ENCODE data around the gene POLR3B. TPM values are rescaled to one million over a fixed set of nuclear protein-coding genes. Genes with fewer than 3 reads are reported as not detected.

Gene POLR3B
- total RNA-seq, 1 donor from 2014 or later: 8.1 TPM

DNA sequence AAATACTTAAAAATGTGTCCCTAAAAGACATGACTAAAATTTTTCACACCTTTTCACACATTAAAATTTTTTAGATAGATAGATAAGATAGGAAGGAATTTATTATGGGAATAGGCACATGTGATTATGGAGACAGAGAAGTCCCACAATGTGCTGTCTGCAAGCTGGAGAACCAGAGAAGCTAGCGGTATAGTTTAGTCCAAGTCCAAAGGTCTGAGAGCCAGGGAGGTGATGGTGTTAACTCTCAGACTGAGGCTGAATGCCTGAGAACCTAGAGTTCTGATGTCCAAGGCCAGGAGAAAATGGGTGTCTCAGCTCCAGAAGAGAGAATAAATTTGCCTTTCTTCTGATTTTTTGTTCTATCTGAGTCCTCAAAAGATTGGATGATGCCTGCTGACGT is 65.7 kb downstream of the POLR3B start:
- no peak overlapping the region for H3K27ac Mint-ChIP-seq (ENCODE audit: unreplicated experiment)
- peaks cover 6% of the 10 kb centered on the region for H3K36me3 Mint-ChIP-seq (ENCODE audit: unreplicated experiment)
- H3K4me3 Mint-ChIP-seq (ENCODE audit: unreplicated experiment): no peak overlapping the region
- no peak for DNase-seq (ENCODE audit: extremely low spot score, unreplicated experiment)
- H3K27me3 Mint-ChIP-seq (ENCODE audit: unreplicated experiment): no peaks in the 10 kb centered on the region
- H3K9me3 Mint-ChIP-seq (ENCODE audit: unreplicated experiment): no peaks in the 10 kb centered on the region
- TF ChIP-seq, protein P1, sequence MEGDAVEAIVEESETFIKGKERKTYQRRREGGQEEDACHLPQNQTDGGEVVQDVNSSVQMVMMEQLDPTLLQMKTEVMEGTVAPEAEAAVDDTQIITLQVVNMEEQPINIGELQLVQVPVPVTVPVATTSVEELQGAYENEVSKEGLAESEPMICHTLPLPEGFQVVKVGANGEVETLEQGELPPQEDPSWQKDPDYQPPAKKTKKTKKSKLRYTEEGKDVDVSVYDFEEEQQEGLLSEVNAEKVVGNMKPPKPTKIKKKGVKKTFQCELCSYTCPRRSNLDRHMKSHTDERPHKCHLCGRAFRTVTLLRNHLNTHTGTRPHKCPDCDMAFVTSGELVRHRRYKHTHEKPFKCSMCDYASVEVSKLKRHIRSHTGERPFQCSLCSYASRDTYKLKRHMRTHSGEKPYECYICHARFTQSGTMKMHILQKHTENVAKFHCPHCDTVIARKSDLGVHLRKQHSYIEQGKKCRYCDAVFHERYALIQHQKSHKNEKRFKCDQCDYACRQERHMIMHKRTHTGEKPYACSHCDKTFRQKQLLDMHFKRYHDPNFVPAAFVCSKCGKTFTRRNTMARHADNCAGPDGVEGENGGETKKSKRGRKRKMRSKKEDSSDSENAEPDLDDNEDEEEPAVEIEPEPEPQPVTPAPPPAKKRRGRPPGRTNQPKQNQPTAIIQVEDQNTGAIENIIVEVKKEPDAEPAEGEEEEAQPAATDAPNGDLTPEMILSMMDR (IDR thresholded peaks at IDR 0.05): no peak
- H3K4me1 Mint-ChIP-seq (ENCODE audit: unreplicated experiment): peaks cover 8% of the 10 kb centered on the region

DNA sequence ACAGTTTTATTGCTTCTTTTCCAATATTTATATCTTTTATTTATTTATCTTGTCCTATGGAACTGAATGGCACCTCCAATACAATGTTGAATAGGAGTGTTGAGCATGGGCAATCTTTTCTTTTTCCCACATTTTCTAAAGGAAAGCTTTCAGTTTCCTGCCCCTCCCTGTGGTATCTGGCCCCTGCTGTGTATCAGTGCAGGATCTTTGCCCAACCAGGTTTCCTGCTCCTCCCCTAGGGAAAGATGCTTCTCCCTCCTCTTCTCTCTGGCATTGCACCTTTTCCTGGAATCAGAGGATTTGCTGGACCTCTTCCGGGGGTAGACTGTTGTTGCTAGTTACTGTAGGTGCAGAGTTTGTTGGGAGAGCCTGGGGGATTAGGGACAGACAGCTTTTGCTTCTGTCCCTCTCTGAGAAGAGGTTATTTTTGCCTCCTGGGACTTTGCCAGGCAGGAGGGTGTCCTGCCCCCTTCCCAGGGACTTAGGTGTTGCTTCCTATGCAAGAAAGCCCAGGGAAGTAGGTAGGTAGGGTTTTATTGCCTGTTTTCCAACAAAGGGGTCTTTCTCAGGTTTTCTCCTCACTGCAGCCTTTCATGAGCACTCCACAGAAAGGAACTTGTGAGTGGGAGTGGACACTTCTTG is 67.6 kb downstream of the POLR3B start:
- H3K27me3 Mint-ChIP-seq (ENCODE audit: unreplicated experiment): no peaks in the 10 kb centered on the region

DNA sequence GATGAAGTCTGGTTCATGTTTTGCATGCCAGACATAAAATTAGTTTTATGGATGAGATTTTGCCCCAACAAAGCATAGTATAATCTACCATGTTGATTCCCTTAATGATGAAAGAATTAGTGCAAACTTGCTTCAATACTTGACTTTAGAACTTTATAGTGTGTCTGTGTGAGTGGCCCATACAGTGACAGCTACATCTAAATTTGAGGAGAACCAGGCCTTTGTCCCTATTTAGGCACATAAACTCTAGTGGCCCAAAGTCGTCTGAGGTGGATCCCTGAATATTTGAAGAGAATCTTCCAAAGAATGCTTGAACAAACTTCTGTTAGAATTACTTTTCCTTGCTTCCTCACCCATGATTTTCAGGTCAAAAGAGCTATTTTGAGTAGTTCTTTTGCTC is 70.4 kb downstream of the POLR3B start:
- DNase-seq (ENCODE audit: extremely low spot score, unreplicated experiment): no peak
- TF ChIP-seq, protein P1 (IDR thresholded peaks at IDR 0.05): no peak
- Mint-ChIP-seq H3K36me3 (ENCODE audit: unreplicated experiment) (peaks cover 6% of the 10 kb centered on the region), H3K9me3 (ENCODE audit: unreplicated experiment) (no peaks in the 10 kb centered on the region), H3K4me3 (ENCODE audit: unreplicated experiment) (no peak overlapping the region), H3K27ac (ENCODE audit: unreplicated experiment) (no peak overlapping the region), H3K27me3 (ENCODE audit: unreplicated experiment) (no peaks in the 10 kb centered on the region), H3K4me1 (ENCODE audit: unreplicated experiment) (no peaks in the 10 kb centered on the region)

More for the DNA sequence above, 67.6 kb downstream of the POLR3B start:
- H3K4me3 Mint-ChIP-seq (ENCODE audit: unreplicated experiment): no peak overlapping the region
- TF ChIP-seq, protein P1 (IDR thresholded peaks at IDR 0.05): no peak
- no peak for DNase-seq (ENCODE audit: extremely low spot score, unreplicated experiment)
- peaks cover 6% of the 10 kb centered on the region for H3K36me3 Mint-ChIP-seq (ENCODE audit: unreplicated experiment)
- H3K4me1 Mint-ChIP-seq (ENCODE audit: unreplicated experiment): no peaks in the 10 kb centered on the region
- no peak overlapping the region for H3K27ac Mint-ChIP-seq (ENCODE audit: unreplicated experiment)
- no peaks in the 10 kb centered on the region for H3K9me3 Mint-ChIP-seq (ENCODE audit: unreplicated experiment)

DNA sequence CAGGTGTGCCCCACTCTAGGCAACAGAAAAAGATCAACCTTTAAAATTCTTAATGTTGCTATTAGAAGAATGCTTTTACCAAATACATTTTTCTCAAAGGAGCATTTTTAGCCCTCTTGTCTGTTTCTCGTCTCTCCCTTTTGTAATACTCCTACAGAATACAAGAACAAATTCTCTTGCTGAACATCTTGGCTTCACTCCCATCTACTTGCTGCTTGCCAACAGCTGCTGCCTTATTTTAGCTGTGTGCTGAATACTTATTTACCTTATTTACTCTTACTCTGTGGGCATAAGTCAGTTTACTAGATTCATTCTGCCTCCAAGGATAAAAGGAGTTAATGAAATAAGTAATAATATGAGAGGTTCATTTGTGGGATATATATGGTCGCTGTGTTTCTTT is 70.8 kb downstream of the POLR3B start:
- no peaks in the 10 kb centered on the region for H3K27me3 Mint-ChIP-seq (ENCODE audit: unreplicated experiment)
- no peak overlapping the region for H3K4me3 Mint-ChIP-seq (ENCODE audit: unreplicated experiment)
- TF ChIP-seq, protein P1 (IDR thresholded peaks at IDR 0.05): no peak
- no peak overlapping the region for H3K27ac Mint-ChIP-seq (ENCODE audit: unreplicated experiment)
- no peak for DNase-seq (ENCODE audit: extremely low spot score, unreplicated experiment)
- H3K9me3 Mint-ChIP-seq (ENCODE audit: unreplicated experiment): no peaks in the 10 kb centered on the region
- H3K4me1 Mint-ChIP-seq (ENCODE audit: unreplicated experiment): no peaks in the 10 kb centered on the region
- peaks cover 7% of the 10 kb centered on the region for H3K36me3 Mint-ChIP-seq (ENCODE audit: unreplicated experiment)

DNA sequence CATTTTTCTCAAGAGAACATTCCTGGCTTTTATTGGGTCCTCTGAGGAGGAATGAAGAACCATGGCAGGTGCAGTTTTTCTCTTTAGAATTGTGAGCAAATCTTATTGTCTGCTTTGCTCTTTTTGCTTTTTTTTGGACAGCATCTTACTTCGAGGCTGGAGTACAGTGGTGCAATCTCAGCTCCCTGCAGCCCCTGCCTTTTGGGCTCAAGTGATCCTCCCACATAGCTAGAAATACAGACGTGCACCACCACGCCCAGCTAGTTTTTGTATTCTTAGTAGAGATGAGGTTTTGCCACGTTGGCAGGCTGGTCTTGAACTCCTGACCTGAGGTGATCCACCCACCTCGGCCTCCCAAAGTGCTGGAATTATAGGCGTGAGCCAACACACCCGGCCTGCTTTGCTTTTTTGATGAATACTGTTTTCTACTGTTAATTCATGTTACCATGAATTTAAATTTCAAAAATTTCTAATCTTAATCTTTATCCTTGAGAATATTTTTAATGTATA is 71.5 kb downstream of the POLR3B start:
- H3K27ac Mint-ChIP-seq (ENCODE audit: unreplicated experiment): no peak overlapping the region
- DNase-seq (ENCODE audit: extremely low spot score, unreplicated experiment): no peak
- no peaks in the 10 kb centered on the region for H3K9me3 Mint-ChIP-seq (ENCODE audit: unreplicated experiment)
- no peaks in the 10 kb centered on the region for H3K27me3 Mint-ChIP-seq (ENCODE audit: unreplicated experiment)
- TF ChIP-seq, protein P1 (IDR thresholded peaks at IDR 0.05): no peak
- H3K36me3 Mint-ChIP-seq (ENCODE audit: unreplicated experiment): peaks cover 8% of the 10 kb centered on the region
- H3K4me3 Mint-ChIP-seq (ENCODE audit: unreplicated experiment): no peak overlapping the region
- H3K4me1 Mint-ChIP-seq (ENCODE audit: unreplicated experiment): no peaks in the 10 kb centered on the region

Data from osteocyte (in vitro differentiated cells).